ENCODE measurements around the gene TRAF2. TPM values are rescaled to one million over a fixed set of nuclear protein-coding genes. Genes with fewer than 3 reads are reported as not detected.

Gene TRAF2
- total RNA-seq, 2 donors from 2014 or later = 5.2 to 30.7 TPM

- Histone ChIP-seq H3K4me3 (no peak overlapping the region), H3K4me1 (peaks cover 17% of the 10 kb centered on the region), H3K27me3 (no peaks in the 10 kb centered on the region), H3K9me3 (no peaks in the 10 kb centered on the region), H3K36me3 (replicated peaks in 1 of 2; ENCODE audit: insufficient read depth in 1 of 2, low read depth in 2 of 2) (peaks cover 0 to 10% of the 10 kb centered on the region in 2 donors), H3K27ac (no peak overlapping the region)
- 95 to 98% methylated on average over 16 to 24 of the region's 29 CpGs for WGBS, 2 donors
- DNase-seq (no peak), ATAC-seq (no peak)
- no peak for TF ChIP-seq POLR2A (IDR thresholded peaks at IDR 0.05)
- no peak for TF ChIP-seq CTCF (IDR thresholded peaks at IDR 0.05)
- intact Hi-C loops (cut with DNase I) = no loop called here
Observed at GRCh38 chr9:136907011-136907914, 20.9 kb downstream of the TRAF2 start.

- H3K36me3 ChIP-seq (replicated peaks in 1 of 2; ENCODE audit: insufficient read depth in 1 of 2, low read depth in 2 of 2) = peaks cover 0 to 10% of the 10 kb centered on the region in 2 donors
- no peak overlapping the region for H3K27ac ChIP-seq
- H3K4me1 ChIP-seq = no peaks in the 10 kb centered on the region
- H3K4me3 ChIP-seq = no peak overlapping the region
- DNase-seq = no peak
- intact Hi-C loops (cut with DNase I) = no loop called here
- no peak for ATAC-seq
- no peak for TF ChIP-seq CTCF (IDR thresholded peaks at IDR 0.05)
- no peak for TF ChIP-seq POLR2A (IDR thresholded peaks at IDR 0.05)
- H3K9me3 ChIP-seq = no peaks in the 10 kb centered on the region
- 84 to 89% methylated on average over 11 to 12 of the region's 12 CpGs for WGBS, 2 donors
- H3K27me3 ChIP-seq = no peaks in the 10 kb centered on the region
Observed at GRCh38 chr9:136910197-136910900, 24.0 kb downstream of the TRAF2 start.

GRCh38 chr9:136910901-136911245, 24.6 kb downstream of the TRAF2 start:
- Histone ChIP-seq H3K27ac (no peak overlapping the region), H3K9me3 (no peaks in the 10 kb centered on the region), H3K27me3 (no peaks in the 10 kb centered on the region), H3K36me3 (replicated peaks in 1 of 2; ENCODE audit: insufficient read depth in 1 of 2, low read depth in 2 of 2) (peaks cover 0 to 10% of the 10 kb centered on the region in 2 donors), H3K4me1 (no peaks in the 10 kb centered on the region), H3K4me3 (no peak overlapping the region)
- DNase-seq (no peak), ATAC-seq (no peak)
- TF ChIP-seq CTCF (IDR thresholded peaks at IDR 0.05) (no peak), POLR2A (IDR thresholded peaks at IDR 0.05) (no peak)
- WGBS, 2 donors = 85 to 100% methylated on average over 7 to 12 of the region's 12 CpGs
- intact Hi-C loops (cut with DNase I) = no loop called here

GRCh38 chr9:136913701-136914438, 27.6 kb downstream of the TRAF2 start:
- Histone ChIP-seq H3K27me3 (no peaks in the 10 kb centered on the region), H3K4me1 (no peaks in the 10 kb centered on the region), H3K36me3 (replicated peaks in 1 of 2; ENCODE audit: insufficient read depth in 1 of 2, low read depth in 2 of 2) (peaks cover 0 to 17% of the 10 kb centered on the region in 2 donors), H3K9me3 (no peaks in the 10 kb centered on the region), H3K4me3 (no peak overlapping the region), H3K27ac (no peak overlapping the region)
- 83 to 90% methylated on average over 12 to 15 of the region's 17 CpGs for WGBS, 2 donors
- intact Hi-C loops (cut with DNase I) = no loop called here
- ATAC-seq = no peak
- DNase-seq = no peak
- TF ChIP-seq CTCF (IDR thresholded peaks at IDR 0.05) = no peak
- TF ChIP-seq POLR2A (IDR thresholded peaks at IDR 0.05) = no peak
